A549 (cell line): ENCODE data around the gene FAM131C.

ENCODE experiments used
- CTCF ChIP-seq: fragments of >200 bp; sonication (Bioruptor Twin); formaldehyde crosslinking; IDR thresholded peaks from 3 replicates; pipeline ENCODE4 v1.5.1; 2016
- JUN ChIP-seq, 2 experiments: fragments of >200 bp; sonication (Bioruptor Twin); formaldehyde crosslinking; IDR thresholded peaks; 2 replicates in 1 of 2; 3 replicates in 1 of 2; pipeline ENCODE4 v1.6.1; 2016 to 2017
- NFE2L2 ChIP-seq: fragments of 150-350 bp; conservative IDR thresholded peaks from 2 replicates; pipeline ENCODE4 v1.6.1; 2014; ENCODE audit warnings: low read length
- POLR2A ChIP-seq: IDR thresholded peaks from 2 replicates; pipeline ENCODE4 v1.6.1; 2012; ENCODE audit warnings: mild to moderate bottlenecking, low read length

GRCh38 chr1:16015960-16016901 lies 57.2 kb downstream of the FAM131C start:
- no peak for TF ChIP-seq JUN (IDR thresholded peaks at IDR 0.05)
- no peak for TF ChIP-seq POLR2A
- no peak for TF ChIP-seq CTCF
- TF ChIP-seq NFE2L2: no peak
